ENCODE data around the gene BATF2. TPM values are rescaled to one million over a fixed set of nuclear protein-coding genes. Genes with fewer than 3 reads are reported as not detected.
"Not testable (repeated sequence)": the region's sequence is repeated elsewhere in the genome, so short reads cannot be mapped to it uniquely, and the experiment has no call there.

The BATF2 gene
- total RNA-seq, 2 experiments from 2014 or later = 0.70 to 0.79 TPM

- intact Hi-C loops (cut with micrococcal nuclease; ENCODE audit: unreplicated experiment) = loop anchor here (1.0 to 5.0 kb wide), 4 partner anchors 13 to 180 kb away; partner anchors contain the start of genes ARL2, CDCA5 and ZFPL1
- CTCF ChIA-PET (ENCODE audit: unreplicated experiment) = interaction anchor here (0.6 kb wide), 1 partner anchor 31 kb away, joined by 3 read pairs; the partner anchor contains the start of gene NAALADL1
- no peaks in the 10 kb centered on the region for H4K20me1 ChIP-seq (ENCODE audit: insufficient read depth, low read length)
- peak within 1 kb of the TSS; percentile 79 for H3K4me2 ChIP-seq (ENCODE audit: low read length)
- no peaks in the 10 kb centered on the region for H3K9me3 ChIP-seq (ENCODE audit: low read length)
- POLR2A ChIA-PET = interaction anchor here (0.9 kb wide), 1 partner anchor 13 kb away, joined by 6 read pairs; the partner anchor contains the start of gene SAC3D1
- H3K4me1 ChIP-seq (ENCODE audit: insufficient read depth, low read length, poor library complexity, severe bottlenecking) = peaks cover 18% of the 10 kb centered on the region
- peak within 1 kb of the TSS; percentile 59 for H2AFZ ChIP-seq (ENCODE audit: low read length)
- peak; percentile 99 for DNase-seq (ENCODE audit: low spot score)
- peaks cover 6% of the 10 kb centered on the region for H3K36me3 ChIP-seq (ENCODE audit: insufficient read depth, low read length)
- H3K79me2 ChIP-seq (ENCODE audit: insufficient read depth, low read depth, low read length) = peaks cover 8% of the 10 kb centered on the region; the same call in 1 of the 2 replicates
- TF ChIP-seq EZH2phosphoT487 (IDR thresholded peaks at IDR 0.05; ENCODE audit: borderline replicate concordance, low read depth, low read length) = no peak
- TF ChIP-seq CTCF (conservative IDR thresholded peaks at IDR 0.05; ENCODE audit: low read length) = peak; percentile 57
- H3K9me2 ChIP-seq (ENCODE audit: insufficient read depth, low read length) = no peaks in the 10 kb centered on the region
- peak within 1 kb of the TSS; percentile 75 for H3K27ac ChIP-seq (ENCODE audit: low read depth, low read length, poor library complexity, severe bottlenecking)
- TSS peak; percentile 73 for BruUV-seq (replicated peaks)
- peak within 1 kb of the TSS; percentile 66 for H3K4me3 ChIP-seq (ENCODE audit: low read depth, low read length, poor library complexity, severe bottlenecking)
Observed at GRCh38 chr11:65027213-65028067, 30.7 kb upstream of the BATF2 start, which contains the start of gene SNX15. Gene SNX15 (plus strand): TSS chr11:65027439. CDS start chr11:65027538, 99 bp downstream.

GRCh38 chr11:65026810-65027209 lies 30.0 kb upstream of the BATF2 start:
- DNase-seq (ENCODE audit: low spot score) = no peak
- no TSS peak for BruUV-seq (replicated peaks)
- H4K20me1 ChIP-seq (ENCODE audit: insufficient read depth, low read length) = no peaks in the 10 kb centered on the region
- 0 out of 2 replicates have a peak, but pooled peaks cover 6% of the 10 kb centered on the region for H3K36me3 ChIP-seq (ENCODE audit: insufficient read depth, low read length)
- peak overlapping the region; percentile 79 for H3K4me2 ChIP-seq (ENCODE audit: low read length)
- ChIA-PET POLR2A (interaction anchor here (1.3 kb wide), 1 partner anchor 28 kb away, joined by 3 read pairs; no protein-coding TSS in a partner anchor), CTCF (ENCODE audit: unreplicated experiment) (interaction anchor here (0.6 kb wide), 1 partner anchor 32 kb away, joined by 3 read pairs; the partner anchor contains the start of gene NAALADL1)
- H3K9me3 ChIP-seq (ENCODE audit: low read length) = no peaks in the 10 kb centered on the region
- intact Hi-C loops (cut with micrococcal nuclease; ENCODE audit: unreplicated experiment) = loop anchor here (1.0 to 5.0 kb wide), 4 partner anchors 13 to 180 kb away; partner anchors contain the start of genes ARL2, CDCA5 and ZFPL1
- H2AFZ ChIP-seq (ENCODE audit: low read length) = peak overlapping the region; percentile 59
- no peaks in the 10 kb centered on the region for H3K9me2 ChIP-seq (ENCODE audit: insufficient read depth, low read length)
- H3K4me3 ChIP-seq (ENCODE audit: low read depth, low read length, poor library complexity, severe bottlenecking) = peak overlapping the region; percentile 66
- no peak for TF ChIP-seq EZH2phosphoT487 (IDR thresholded peaks at IDR 0.05; ENCODE audit: borderline replicate concordance, low read depth, low read length)
- TF ChIP-seq CTCF (conservative IDR thresholded peaks at IDR 0.05; ENCODE audit: low read length) = no peak
- peaks cover 13% of the 10 kb centered on the region for H3K4me1 ChIP-seq (ENCODE audit: insufficient read depth, low read length, poor library complexity, severe bottlenecking)
- H3K27ac ChIP-seq (ENCODE audit: low read depth, low read length, poor library complexity, severe bottlenecking) = no peak overlapping the region
- peaks cover 8% of the 10 kb centered on the region; the same call in 1 of the 2 replicates for H3K79me2 ChIP-seq (ENCODE audit: insufficient read depth, low read depth, low read length)

- H3K4me2 ChIP-seq (ENCODE audit: low read length); H3K9me3 ChIP-seq (ENCODE audit: low read length); H3K9me2 ChIP-seq (ENCODE audit: insufficient read depth, low read length); BruUV-seq (replicated peaks); H4K20me1 ChIP-seq (ENCODE audit: insufficient read depth, low read length); H3K4me3 ChIP-seq (ENCODE audit: low read depth, low read length, poor library complexity, severe bottlenecking); DNase-seq (ENCODE audit: low spot score); H3K79me2 ChIP-seq (ENCODE audit: insufficient read depth, low read depth, low read length); CTCF ChIA-PET (ENCODE audit: unreplicated experiment); intact Hi-C loops (cut with micrococcal nuclease; ENCODE audit: unreplicated experiment); H2AFZ ChIP-seq (ENCODE audit: low read length); H3K27ac ChIP-seq (ENCODE audit: low read depth, low read length, poor library complexity, severe bottlenecking): not testable (repeated sequence)
- POLR2A ChIA-PET = interaction anchor here (0.7 kb wide), 1 partner anchor 1344 kb away, joined by 5 read pairs; no protein-coding TSS in a partner anchor
- Histone ChIP-seq H3K4me1 (ENCODE audit: insufficient read depth, low read length, poor library complexity, severe bottlenecking) (peaks cover 10% of the 10 kb centered on the region), H3K36me3 (ENCODE audit: insufficient read depth, low read length) (peaks cover 30% of the 10 kb centered on the region)
Observed at GRCh38 chr11:65023502-65023901, 26.7 kb upstream of the BATF2 start.

Measured in OCI-LY7 (cell line).